ENCODE measurements around the gene FSD2.

FSD2 gene, protein sequence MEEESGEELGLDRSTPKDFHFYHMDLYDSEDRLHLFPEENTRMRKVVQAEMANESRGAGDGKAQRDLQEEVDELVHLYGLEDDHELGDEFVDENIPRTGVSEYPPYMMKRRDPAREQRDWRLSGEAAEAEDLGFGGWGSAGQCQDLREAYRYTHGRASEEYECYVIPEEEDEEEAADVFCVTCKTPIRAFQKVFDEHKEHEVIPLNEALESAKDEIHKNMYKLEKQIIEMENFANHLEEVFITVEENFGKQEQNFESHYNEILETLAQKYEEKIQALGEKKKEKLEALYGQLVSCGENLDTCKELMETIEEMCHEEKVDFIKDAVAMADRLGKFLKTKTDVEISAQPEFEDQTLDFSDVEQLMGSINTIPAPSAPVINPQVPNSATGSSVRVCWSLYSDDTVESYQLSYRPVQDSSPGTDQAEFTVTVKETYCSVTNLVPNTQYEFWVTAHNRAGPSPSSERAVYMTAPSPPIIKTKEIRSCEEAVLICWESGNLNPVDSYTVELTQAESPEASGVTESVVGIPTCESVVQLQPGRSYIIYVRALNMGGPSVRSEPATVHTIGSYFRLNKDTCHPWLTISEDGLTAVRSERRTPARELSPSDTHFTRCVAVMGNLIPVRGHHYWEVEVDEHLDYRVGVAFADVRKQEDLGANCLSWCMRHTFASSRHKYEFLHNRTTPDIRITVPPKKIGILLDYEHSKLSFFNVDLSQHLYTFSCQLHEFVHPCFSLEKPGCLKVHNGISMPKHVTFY

DNA sequence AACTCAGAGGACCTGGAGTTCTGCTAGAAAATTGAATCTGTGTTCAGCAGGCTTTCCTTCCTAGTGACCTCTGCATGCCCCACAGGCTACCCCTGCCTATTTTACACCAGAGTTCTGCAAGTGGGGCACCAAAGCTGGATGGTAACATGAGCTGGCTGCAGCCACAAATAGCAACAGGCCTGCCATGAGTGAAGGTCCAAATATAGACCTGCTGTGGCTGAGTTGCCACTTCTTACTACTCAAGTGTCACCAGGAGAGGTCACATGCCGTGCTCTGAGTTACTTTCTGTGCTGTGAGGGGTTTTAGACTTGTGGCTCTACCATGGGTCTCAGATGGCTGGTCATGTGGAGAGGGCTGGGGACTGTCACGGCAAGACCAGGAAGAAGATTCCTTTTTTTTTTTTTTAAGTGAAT, at the start of gene FSD2:
FSD2 (minus strand) TSS at position 76 of the 413 bp plus-strand sequence. CDS start 18,679 bp downstream, outside the sequence.
- DNase-seq, result no peak

DNA sequence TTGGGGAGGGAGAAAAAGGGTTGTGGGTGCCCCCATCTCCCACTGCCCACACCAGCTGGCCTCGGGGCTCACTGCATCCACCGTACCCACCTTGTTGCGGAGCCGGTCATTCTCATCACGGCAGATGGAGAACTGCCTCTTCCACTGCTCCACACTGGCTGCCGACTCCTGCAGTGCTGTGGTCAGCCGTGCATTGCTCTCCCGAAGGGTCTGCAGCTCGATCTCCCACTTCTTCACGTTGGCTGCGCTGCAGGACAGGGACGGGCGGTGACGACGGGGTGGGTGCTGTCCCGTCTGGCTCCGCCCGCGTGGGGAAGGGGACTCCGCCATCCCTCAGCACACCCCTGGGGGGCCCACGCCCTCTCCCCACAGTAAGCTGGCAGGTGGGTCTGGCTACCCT, 48.7 kb upstream of the FSD2 start:
- DNase-seq, result no peak

DNA sequence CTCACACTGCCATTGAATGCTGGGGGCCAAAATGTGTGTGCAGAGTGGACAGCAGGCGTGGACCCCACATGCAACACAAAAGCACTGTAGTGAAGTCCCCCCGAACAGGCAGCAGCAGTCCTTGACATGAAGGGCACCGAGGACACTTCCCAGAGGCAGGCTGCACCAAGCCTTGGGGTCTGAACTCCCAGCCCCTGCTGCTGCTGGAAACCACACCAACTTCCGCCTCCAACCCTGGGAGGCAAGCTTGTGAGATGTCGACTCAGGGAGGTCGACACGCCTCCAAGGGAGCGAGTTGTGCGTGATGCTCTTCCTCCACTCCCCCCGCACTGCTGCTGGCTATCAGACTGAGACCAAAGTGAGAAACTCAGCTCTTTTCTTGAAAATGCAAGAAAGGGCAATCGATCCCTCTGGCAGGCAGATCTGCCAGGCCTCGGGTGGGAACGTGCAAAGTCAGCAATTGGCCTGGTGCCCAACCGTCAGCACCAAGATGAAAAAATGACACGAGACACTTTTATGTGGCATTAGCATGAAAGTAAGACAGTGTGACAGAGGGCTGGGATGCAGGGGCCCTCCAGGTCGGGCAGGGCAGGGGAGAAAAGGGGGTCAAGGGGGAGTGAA, 47.2 kb upstream of the FSD2 start:
- no peak for DNase-seq

DNA sequence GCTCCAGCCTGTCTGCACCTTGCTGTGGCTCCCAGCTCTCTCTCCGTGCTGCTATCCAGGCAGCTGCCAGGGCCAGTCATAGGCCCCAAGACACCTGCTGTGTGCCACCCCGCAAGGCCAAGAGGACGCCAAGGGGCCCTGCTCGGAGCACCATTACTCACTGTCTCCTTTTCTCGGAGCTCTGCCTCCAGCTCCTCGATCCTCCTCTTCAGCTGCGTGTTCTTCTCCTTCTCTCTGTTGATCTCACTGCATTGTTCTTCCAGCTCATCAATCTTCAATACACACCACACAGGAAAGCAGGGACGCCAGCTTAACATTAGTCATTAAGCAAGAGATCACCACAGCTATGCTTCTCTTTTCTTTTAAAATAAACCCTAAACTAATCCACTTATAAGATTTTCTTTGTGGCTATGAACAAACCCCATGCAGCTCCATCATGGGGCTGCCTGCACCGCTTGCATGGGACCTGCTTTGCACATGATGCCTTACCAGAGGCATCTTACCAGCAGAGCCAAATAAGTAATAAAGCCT, 46.2 kb upstream of the FSD2 start:
- DNase-seq, result no peak

DNA sequence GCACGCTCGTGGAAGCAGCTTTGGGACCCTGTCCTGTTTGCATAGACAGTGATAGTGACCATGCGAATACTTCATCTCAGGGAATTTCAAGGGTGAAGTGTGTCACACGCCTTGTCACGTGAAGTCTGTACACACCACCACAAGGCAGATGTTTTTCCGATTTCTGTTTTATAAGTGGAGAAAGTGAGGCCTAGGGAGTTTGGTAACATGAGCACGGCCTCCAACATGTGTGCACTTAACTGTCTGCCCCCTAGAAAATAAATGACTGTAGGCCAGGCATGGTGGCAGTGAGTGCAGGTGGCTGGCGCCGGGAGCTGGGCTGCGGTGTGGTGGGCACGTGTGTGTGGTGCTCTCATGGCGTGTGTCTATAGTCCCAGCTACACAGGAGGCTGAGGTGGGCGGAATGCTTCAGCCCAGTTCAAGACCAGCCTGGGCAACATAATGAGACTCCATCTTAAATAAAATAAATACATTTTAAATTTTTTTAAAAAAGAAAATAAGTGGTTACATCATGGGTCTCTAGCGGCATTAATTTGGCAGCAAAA, 45.5 kb upstream of the FSD2 start:
- no peak for DNase-seq

DNA sequence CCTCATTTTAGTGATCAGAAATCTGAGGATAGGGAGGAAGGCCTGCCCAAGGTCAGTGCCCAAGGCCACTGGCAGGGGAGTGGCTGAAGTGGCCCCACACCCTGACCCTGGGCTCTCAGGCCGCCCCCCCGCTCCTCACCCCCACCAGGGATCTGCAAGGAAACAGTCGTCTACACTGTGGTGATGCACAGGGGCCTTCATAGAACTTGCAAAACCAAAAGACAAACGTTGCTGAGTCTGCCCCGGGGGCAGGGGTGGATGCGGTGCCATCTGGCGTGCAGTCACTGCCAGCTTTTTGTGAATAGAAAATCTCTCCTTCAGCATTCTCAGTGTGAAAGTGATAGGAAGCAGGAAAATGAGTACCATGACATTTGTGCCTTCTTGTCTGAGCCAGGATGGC, 44.9 kb upstream of the FSD2 start:
- DNase-seq, result no peak

DNA sequence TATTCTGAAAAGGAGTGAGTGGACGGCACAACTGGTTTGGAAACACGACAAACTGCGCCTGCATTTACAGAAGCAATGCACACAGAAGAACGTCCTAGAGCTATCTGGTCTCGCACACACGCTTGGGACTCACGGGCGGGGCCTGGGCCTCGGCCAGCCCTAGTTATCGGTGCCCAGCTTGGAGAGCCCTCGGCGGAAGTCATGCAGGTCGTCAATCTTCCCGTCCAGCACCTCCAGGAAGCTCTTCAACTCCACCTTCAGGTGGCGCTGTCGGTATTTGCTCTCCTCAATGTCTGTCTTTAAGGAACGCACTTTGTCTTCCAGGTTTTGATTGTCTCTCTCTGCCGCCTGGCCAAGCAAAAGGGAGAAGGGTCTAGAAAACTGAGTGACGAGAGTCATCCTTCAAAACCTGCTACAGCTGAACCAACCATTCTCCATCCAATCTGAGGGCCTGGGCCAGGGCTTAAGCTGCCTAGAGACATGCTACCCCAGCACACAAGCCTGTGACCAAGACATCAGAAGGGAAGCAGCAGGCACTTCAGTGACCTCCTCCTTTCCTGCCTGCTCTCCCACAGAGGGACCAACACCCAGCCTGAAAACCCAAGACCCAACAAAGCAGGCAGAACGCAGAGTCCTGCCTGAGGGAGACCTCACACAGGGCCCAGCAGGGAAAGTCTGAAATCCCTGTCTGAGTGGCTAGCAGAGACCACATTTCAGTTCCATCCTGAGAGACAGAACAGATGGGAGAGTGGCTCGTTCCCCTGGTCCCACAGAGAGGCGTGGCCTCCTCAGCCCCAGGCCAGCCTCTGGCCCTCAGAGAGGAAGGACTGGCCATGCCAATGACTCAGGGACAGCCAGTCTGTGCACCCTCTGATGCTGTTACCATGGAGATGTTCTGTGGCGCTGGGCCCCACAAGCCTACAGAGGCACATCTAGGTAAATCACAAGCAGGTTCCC, 44.0 kb upstream of the FSD2 start:
- DNase-seq, result no peak

DNA sequence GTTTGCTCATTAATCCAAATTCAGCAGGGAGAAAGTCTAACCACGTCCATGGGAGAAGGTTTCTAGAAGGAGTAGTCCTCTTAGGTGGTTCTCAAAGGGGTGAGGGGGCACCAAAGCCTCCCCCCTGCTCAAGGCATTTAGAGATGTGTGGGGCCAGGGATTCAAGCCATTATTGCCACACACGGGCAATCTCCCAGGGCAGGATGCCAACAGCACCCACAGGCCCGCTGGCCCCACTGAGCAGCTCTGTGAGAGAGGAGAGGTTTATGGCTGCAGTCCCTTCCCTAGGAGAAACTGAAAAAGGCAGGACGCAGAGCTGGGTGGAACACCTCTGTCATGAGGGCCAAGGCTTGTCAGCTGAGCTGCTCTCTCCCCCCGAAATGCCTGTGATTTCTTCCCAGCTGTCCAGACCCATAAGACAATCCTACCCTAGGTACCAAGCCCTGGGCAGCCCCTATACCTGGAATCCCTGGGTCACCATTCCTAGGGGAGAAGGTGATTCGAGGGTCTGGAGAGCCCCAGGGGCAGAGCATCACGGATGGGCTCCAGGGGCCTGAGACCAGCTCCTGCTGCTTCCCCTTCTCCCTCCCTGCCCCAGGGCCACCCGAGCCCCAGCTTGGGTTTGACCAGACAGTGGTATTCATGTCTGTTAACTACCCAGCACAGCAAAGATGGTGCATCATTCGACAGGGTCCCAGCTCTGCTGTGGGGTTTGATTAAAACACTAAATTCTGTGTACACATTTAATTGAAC, 42.5 kb upstream of the FSD2 start:
- no peak for DNase-seq

DNA sequence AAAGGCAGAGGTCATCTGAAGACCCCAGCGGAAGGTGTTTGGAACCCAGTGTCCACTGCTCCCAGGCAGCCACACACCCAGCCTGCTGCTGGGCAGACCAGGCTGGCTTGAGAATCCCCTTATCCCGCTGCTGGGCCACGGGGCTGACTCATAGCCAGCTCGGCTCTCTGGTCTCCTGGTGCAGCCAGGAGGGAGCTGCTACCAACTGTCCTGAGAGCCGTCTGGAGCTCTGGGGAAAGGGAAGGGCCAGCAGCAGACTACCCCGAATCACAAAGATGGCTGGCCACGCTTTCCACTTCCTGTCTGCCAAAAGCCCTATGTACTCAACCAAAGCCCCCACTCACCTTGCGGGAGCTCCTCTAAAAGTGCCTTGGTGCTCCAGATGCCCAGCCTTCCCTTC, 41.8 kb upstream of the FSD2 start:
- DNase-seq, result no peak

DNA sequence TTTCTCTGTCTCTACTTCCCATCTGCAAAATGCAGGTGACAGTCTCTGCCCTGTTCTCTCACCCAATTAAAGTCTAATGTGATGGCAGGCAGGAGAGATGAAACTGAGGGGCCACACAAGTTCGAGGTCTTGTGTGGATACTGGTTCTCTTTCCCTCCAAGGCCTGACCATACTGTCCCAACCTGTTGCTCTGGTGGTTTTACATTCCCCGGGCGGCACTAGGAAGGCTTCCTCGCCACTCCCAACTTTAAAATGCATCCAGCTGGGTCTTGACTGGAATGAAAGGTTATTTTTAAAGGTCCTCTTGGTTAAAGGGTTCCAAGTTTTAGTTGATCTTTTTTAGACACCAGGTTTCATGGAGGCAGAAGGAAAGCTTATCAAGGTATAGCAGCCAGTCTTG, 40.8 kb upstream of the FSD2 start:
- DNase-seq, result no peak

DNA sequence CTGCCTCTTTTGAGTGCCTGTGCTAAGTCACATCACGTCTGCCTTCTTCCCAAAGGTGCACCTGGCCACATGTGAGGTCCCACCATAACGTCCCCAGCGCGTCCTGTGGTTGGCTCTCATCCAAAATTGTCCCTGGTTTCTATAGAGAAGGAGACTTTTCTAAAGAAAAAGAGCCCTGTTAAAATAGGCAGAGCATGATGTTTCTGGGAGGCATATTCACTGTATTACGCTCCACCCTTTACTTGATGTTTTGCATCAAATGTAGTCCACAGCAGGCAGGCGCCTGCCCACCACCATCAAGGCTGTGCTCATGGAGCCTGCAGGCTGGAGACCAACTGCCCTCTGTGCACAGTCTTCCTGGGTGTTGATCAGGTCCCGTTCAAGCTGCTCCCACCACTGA, 39.8 kb upstream of the FSD2 start:
- DNase-seq, result no peak

DNA sequence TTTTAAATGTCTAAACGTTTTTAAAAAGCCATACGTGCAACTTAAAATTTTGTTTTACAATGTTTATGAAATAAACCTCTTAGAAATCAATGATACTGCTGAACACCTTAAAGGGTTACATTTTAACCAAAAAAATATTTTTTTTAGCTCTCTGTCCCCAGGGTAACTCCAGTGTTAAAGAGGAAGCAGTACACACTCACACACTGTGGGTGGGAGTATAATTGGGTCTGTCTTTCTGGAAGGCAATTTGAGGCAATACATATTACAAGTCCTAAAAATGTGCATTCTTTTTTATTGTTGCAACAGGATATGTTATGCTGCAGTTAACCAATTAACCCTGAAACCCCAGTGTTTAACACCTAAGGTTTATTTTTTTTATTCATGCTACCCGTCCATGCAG, 37.7 kb upstream of the FSD2 start:
- DNase-seq, result no peak

DNA sequence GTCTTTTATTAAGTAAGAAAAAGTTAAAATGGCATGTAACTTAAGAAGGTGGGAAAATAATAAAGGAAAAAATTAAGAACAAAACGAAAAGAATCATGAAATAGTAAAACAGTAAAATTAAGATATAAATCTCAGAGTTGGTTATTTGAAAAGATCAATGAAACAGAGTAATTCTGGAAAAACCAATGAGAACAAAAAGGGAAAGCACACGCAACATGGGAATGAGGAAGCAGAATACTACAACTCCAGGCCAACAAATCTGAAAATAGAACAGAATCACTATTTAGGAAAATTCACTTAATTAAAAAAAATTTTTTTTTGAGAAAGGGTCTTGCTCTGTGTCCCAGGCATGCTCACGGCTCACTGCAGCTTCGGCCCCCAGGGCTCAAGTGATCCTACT, 34.3 kb upstream of the FSD2 start:
- no peak for DNase-seq

DNA sequence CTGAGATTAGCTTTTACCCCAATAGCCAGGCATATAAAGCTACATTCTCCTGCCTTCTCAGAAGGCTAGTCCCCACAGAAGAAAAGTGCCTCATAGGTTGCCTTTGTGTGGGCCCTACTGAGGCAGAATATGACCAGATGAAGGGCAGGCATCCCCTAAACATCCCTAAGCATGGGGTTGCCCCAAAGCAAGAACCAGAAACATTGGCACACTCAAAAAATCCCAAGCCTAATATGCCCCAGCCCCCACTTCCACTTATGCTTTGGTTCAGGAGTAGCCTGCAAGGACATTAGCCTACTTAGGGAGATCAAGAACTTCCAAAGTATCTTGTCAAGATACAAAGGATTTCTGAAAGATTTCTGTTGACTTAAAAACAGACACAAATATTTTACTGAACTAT, 33.3 kb upstream of the FSD2 start:
- DNase-seq, result no peak

DNA sequence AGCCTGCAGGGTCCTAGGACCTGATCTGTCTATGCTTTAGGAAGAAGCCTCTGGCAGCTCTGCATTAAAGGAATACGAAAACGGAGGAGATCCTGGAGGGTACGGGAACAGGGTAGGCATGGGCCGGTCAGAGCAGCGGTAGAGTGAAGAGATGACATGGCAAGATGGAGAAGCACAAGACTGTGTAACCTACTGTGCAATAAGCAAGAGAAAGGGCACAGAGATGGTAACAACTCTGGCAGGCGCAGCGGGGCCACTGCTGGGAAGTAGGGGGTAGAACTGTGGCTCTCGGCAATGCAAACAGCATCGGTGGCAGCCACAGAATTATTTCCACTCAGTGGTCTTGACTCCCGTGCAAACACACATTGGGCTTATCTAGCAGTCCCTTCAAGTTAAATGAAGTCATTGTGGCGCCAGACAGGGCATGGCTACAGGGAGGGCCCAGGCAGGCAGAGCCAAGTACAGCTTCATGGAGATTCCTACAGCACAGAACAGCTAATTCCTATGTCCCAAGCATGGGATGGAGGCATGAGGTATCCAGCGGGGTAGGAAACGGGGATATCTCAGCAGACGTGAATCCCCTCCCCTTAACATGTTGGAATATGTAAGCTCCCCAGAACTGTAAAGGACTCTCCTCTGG, 32.3 kb upstream of the FSD2 start:
- no peak for DNase-seq

DNA sequence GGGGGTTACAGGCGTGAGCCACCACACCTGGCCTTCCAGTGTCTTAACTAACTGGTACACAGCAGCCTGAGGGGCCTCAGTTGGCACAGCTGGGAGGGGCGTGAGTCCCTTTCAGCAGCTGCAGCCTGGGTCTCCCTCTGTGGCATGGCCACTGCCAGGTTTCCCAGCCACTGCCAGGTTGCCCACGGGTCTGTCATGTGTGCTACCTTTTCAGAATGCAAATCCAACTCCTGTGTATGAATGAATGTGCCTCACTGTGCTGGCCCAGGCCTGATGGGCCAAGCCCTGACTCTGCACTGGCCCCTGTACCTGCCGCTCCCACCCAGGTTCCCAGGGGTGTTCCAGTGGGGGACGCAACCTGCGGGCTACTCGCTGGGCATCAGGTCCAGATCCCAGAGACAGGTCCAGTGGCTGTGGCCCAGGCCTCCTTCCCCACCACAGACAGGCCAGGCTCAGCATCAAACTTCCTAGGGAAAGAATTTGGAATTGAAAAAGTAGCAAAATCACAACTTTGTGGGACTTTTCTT, 29.6 kb upstream of the FSD2 start:
- DNase-seq, result no peak

DNA sequence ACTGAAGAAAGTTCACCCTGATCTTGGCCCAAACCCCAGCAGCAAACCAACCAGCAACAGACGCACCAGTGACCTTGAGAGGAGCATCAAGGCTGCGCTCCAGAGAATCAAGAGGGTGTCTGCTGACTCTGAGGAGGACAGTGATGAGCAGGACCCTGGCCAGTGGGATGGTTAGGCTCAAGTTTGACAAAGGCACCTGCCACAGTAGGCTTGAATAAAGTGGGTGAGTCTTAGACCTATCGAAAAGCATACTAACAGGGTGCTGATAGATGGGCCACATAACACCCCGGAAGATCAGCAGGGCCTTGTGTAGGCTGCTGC, 27.5 kb upstream of the FSD2 start:
- DNase-seq, result no peak

DNA sequence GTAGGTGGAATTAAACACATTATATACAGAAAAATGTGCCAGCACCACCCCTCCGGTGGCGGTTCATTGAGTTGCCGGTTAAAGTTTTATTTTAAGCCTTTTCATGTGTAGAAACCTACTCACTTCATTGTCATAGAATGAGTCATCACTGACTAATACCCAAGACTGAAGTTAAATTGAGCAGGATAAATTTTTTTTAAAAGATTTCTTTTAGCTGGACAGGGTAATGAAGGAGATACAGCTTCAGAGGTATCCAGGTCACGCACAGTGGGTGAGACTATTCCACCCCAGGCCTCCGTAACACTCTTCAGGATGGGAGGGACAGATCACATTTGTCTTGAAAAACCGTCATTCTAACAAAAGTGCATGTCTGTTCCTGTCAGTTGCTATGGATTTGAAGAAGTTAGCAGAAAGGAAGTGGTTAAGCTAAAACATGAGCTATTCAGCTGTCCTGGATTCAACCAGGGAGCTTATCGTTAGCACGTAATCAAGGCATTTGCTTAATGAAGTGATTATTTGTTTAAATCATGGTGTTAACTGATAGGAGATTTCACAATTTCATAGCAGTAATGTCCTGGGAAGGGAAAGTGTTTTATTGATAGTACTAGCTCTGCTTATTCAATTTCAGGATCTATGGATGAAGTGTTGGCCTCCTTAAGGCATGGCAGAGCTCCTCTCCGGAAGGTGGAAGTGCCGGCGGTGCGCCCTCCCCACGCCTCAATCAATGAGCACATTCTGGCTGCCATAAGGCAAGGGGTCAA, 26.9 kb upstream of the FSD2 start:
- peak; percentile 12 for DNase-seq

DNA sequence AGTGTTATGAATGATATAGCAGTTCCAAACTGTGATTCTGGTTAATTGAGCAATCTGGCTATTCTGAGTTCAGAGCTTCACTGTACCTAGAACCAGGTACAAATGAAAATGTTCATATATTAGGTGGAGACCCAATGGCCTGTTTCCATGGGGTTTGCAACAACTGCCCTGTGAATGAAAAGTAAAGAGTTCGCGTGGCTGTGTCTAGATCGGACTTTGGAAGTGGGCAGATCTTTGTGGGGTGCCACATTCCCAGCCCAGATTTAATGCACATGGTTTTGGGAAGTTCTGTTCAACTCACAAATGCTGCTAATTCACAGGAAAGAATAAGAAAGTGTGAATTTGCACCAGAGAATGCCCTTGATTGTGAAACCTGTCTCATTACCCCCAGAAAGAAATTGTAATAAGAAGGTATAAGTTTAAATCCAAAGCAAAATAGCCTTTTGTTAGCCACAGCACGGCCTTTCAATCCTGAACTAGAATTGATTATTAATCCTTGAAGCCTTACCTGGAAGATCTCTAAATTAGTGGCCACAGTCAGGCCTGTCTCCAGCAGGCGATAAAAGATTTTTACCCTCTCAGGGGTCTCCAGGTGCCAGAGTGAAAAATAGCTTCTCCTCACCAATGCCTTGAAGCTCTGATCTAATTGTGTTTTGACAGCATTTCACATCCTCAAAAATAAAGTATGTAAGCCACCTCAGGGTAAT, 26.2 kb upstream of the FSD2 start:
- DNase-seq, result no peak

All from T1000 (cell line).